K562 (cell line): Measurements from ENCODE around the gene TRMT10B. TPM values are rescaled to one million over a fixed set of nuclear protein-coding genes. Genes with fewer than 3 reads are reported as not detected.

Experiments used
- ATAC-seq: fragments of 200-7000 bp; cut with Tn5 transposase; 3 replicates; pipeline ENCODE4 v1.9.1; 2020; ENCODE audit warnings: moderate library complexity
- BruUV-seq: library from RNA; stranded (reverse); fragments of 400-500 nt; replicated peaks from 2 replicates; lab custom pipeline; 2021; lab: Mats Ljungman, UMichigan
- CTCF ChIA-PET: fragments of 300-600 bp; formaldehyde crosslinking; extraction: SDS; loops from one replicate; lab custom pipeline; 2021; ENCODE audit warnings: low intra/inter-chr PET ratio; lab: Yijun Ruan, JAX
- POLR2A ChIA-PET: fragments of 300-600, 350-650 bp; sonication (Branson Sonifier 250); formaldehyde crosslinking; extraction: SDS; loops from one replicate; lab custom pipeline; 2021; ENCODE audit warnings: antibody characterized with exemption, inconsistent platforms; lab: Yijun Ruan, JAX
- DNase-seq, 4 experiments: peaks; one replicate each; pipeline versions ENCODE4 v3.0.0 to v3.0.0-alpha.2; 2011 to 2018; ENCODE audit warnings: low spot score in 3 of 4, mixed read lengths in 3 of 4; ENCODE audit errors: extremely low read depth in 1 of 4
- FAIRE-seq: peaks from 2 replicates; lab custom pipeline; 2011; peaks lifted over from hg19 to GRCh38; lab: Jason Lieb, UNC
- H2AFZ ChIP-seq: 2 replicates; pipeline ENCODE4 v1.6.0; 2011; ENCODE audit warnings: low read depth, low read length, control low read depth, inconsistent platforms
- H3K27ac ChIP-seq: fragments of 200-600 bp; 3 replicates; pipeline ENCODE4 v1.8.0; 2011; ENCODE audit warnings: low read depth, mild to moderate bottlenecking, control low read depth, inconsistent platforms, low read length, moderate library complexity, mixed read lengths; ENCODE audit errors: extremely low read depth
- H3K27me3 ChIP-seq, 2 experiments: fragments of 300-600 bp in 1 of 2; 2 replicates in 1 of 2; 3 replicates in 1 of 2; pipeline versions ENCODE4 v1.6.0 to v1.8.0; 2011; ENCODE audit warnings: inconsistent platforms in 2 of 2, low read length in 2 of 2, mild to moderate bottlenecking in 1 of 2, mixed read lengths in 1 of 2, moderate library complexity in 1 of 2; ENCODE audit not compliant: control insufficient read depth in 2 of 2, insufficient read depth in 2 of 2
- H3K36me3 ChIP-seq: fragments of 300-600 bp; 3 replicates; pipeline ENCODE4 v1.8.0; 2011; ENCODE audit warnings: mild to moderate bottlenecking, low read length, inconsistent platforms; ENCODE audit not compliant: control insufficient read depth, insufficient read depth
- H3K4me1 ChIP-seq, 2 experiments: fragments of 200-600 bp in 1 of 2; replicated peaks in 1 of 2; 2 replicates in 1 of 2; 3 replicates in 1 of 2; pipeline versions ENCODE4 v1.5.1 to v1.8.0; 2011; ENCODE audit warnings: inconsistent platforms in 2 of 2, low read length in 2 of 2, mild to moderate bottlenecking in 1 of 2, mixed read lengths in 1 of 2, moderate library complexity in 1 of 2; ENCODE audit not compliant: control insufficient read depth in 2 of 2, insufficient read depth in 2 of 2
- H3K4me2 ChIP-seq: 2 replicates; pipeline ENCODE4 v1.6.1; 2011; ENCODE audit warnings: low read length, control low read depth, inconsistent platforms, mixed read lengths; ENCODE audit not compliant: insufficient read depth
- H3K4me3 ChIP-seq: fragments of 200-600 bp; sonication (generic), shearing (Covaris generic); 2 replicates; pipeline ENCODE4 v1.5.1; 2016; ENCODE audit warnings: control low read depth, inconsistent platforms
- H3K79me2 ChIP-seq: fragments of 200-600 bp; 3 replicates; pipeline ENCODE4 v1.8.0; 2011; ENCODE audit warnings: low read length, inconsistent platforms; ENCODE audit not compliant: control insufficient read depth, insufficient read depth
- H3K9ac ChIP-seq, 2 experiments: 2 replicates each; pipeline versions ENCODE4 v1.6.0 to v1.6.1; 2011; ENCODE audit warnings: low read depth in 2 of 2, low read length in 2 of 2, control low read depth in 1 of 2, inconsistent platforms in 1 of 2, mild to moderate bottlenecking in 1 of 2, mixed read lengths in 1 of 2; ENCODE audit not compliant: insufficient read depth in 1 of 2
- H3K9me1 ChIP-seq: one replicate; pipeline ENCODE4 v1.6.0; 2011; ENCODE audit warnings: inconsistent platforms, mild to moderate bottlenecking, low read length, moderate library complexity; ENCODE audit not compliant: control insufficient read depth, insufficient read depth
- H3K9me3 ChIP-seq: replicated peaks from 2 replicates; pipeline ENCODE4 v1.5.1; 2011; ENCODE audit warnings: low read depth, low read length, inconsistent platforms; ENCODE audit not compliant: control insufficient read depth, insufficient read depth
- H4K20me1 ChIP-seq: replicated peaks from 2 replicates; pipeline ENCODE4 v1.6.1; 2011; ENCODE audit warnings: low read length, inconsistent platforms, mixed read lengths; ENCODE audit not compliant: control insufficient read depth, insufficient read depth
- ARID2 ChIP-seq: fragments of 450-650 bp; IDR thresholded peaks from 2 replicates; pipeline ENCODE4 v1.6.1; 2017; ENCODE audit warnings: antibody characterized with exemption, mild to moderate bottlenecking
- ILF3 ChIP-seq: fragments of 450-650 bp; IDR thresholded peaks from 2 replicates; pipeline ENCODE4 v1.6.1; 2018; ENCODE audit warnings: antibody characterized with exemption, mild to moderate bottlenecking, moderate library complexity, borderline replicate concordance
- KHSRP ChIP-seq: fragments of 450-650 bp; IDR thresholded peaks from 2 replicates; pipeline ENCODE4 v1.6.1; 2017
- POLR2A ChIP-seq: fragments of 450-650 bp; conservative IDR thresholded peaks from 2 replicates; pipeline ENCODE4 v1.6.1; 2016
- POLR2AphosphoS5 ChIP-seq: IDR thresholded peaks from 2 replicates; pipeline ENCODE4 v1.6.1; 2011; ENCODE audit warnings: mild to moderate bottlenecking, low read depth, low read length, moderate library complexity; ENCODE audit not compliant: control insufficient read depth, insufficient read depth
- SOX6 ChIP-seq: fragments of 450-650 bp; IDR thresholded peaks from 2 replicates; pipeline ENCODE4 v1.6.1; 2014; ENCODE audit warnings: mild to moderate bottlenecking
- ZNF583 ChIP-seq: fragments of 250-450 bp; sonication (Bioruptor Pico); IDR thresholded peaks from 2 replicates; pipeline ENCODE4 v1.4.0; 2020
- WGBS: fragments of 100-300 bp; shearing (Covaris generic); methylation state at CpG from one replicate; pipeline ENCODE4 v1.1.6; 2016; ENCODE audit warnings: low coverage, mixed read lengths; ENCODE audit not compliant: insufficient coverage; ENCODE audit errors: missing lambda C conversion rate; 5-methylcytosine and 5-hydroxymethylcytosine counted together
- in situ Hi-C: fragments of 300-500 bp; cut with MboI; formaldehyde crosslinking; loops from 4 replicates; pipeline ENCODE4 v1.15.0; 2018; ENCODE audit warnings: inconsistent platforms, mixed read lengths
- intact Hi-C: fragments of 100-400 bp; cut with micrococcal nuclease; formaldehyde crosslinking; loops from 2 replicates; pipeline ENCODE4 v1.14.2; 2022
- polyA plus RNA-seq, 8 experiments: library from polyadenylated mRNA; depleted of rRNA in 4 of 8; stranded (reverse) in 5 of 8; unstranded in 3 of 8; fragments of >200 nt; fragmentation: Nextera tagmentation in 2 of 8; fragmentation: Illumina TruSeq in 1 of 8; extraction: Ambion mirVana in 2 of 8; extraction: Trizol in 1 of 8; gene quantifications; 2 replicates each; pipeline versions ENCODE4 v1.2.1 to v1.2.3, GENCODE V29; 2011 to 2014; ENCODE audit warnings: inconsistent platforms in 1 of 8, missing spikeins in 1 of 8
- total RNA-seq, 7 experiments: library from RNA; depleted of rRNA in 6 of 7; stranded (reverse); fragments of >200 nt in 6 of 7; fragmentation: Illumina TruSeq in 2 of 7; extraction: Trizol in 2 of 7; gene quantifications; 2 replicates each; pipeline versions ENCODE4 v1.2.1 to v1.2.3, GENCODE V29; 2011 to 2021; ENCODE audit warnings: low replicate concordance in 1 of 7

TRMT10B gene
- total and polyA plus RNA-seq, 9 of the 15 experiments (the other 6 are each of a cell fraction or from before 2014, with no cell fraction given): 2.9 to 13.4 (median 7.0) TPM

DNA sequence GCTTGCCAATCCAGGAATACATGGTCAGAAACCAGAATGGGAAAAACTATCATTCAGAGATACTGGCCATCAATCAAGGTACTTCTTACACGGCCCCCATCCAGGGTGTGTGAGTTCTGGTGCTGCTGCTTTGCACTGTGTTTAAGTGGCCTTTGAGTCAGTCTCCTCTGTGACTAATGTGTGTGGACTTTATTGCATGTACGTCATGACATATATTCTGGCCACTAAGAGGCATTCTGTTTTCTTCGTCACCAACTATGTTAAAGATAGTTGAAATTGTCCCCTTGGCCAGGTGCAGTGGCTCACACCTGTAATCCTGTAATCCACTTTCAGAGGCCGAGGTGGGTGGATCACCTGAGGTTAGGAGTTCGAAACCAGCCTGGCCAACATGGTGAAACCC is 22.7 kb downstream of the TRMT10B start:
- in situ Hi-C loops (no loop called here), intact Hi-C loops (no loop called here)
- Histone ChIP-seq H3K79me2 (peaks cover 15% of the 10 kb centered on the region; the same call in 2 of the 3 replicates), H3K4me1 (no peaks in the 10 kb centered on the region), H4K20me1 (no peaks in the 10 kb centered on the region), H3K9ac (no peak overlapping the region), H3K36me3 (peaks cover 78% of the 10 kb centered on the region), H3K4me2 (no peak overlapping the region), H3K9me1 (no peaks in the 10 kb centered on the region), H3K9me3 (no peaks in the 10 kb centered on the region), H3K27me3 (no peaks in the 10 kb centered on the region), H3K4me3 (no peak overlapping the region), H2AFZ (no peak overlapping the region), H3K27ac (no peak overlapping the region)
- DNase-seq (no peak), FAIRE-seq (no peak), ATAC-seq (peak; percentile 18; the same call in 2 of the 3 replicates)
- TF ChIP-seq POLR2A (0 out of 2 replicates have a peak, but pooled peaks have one; percentile 15), ILF3 (0 out of 2 replicates have a peak, but pooled peaks have one; percentile 29), SOX6 (no peak)
- BruUV-seq: no TSS peak
- ChIA-PET CTCF (no interaction called here), POLR2A (interaction anchor here (0.7 to 3.1 kb wide), 2 partner anchors 7 to 184 kb away, joined by 3 to 23 read pairs; partner anchors contain the start of genes EXOSC3 and TOMM5)
- 89% methylated on average over 5 of the region's 5 CpGs for WGBS

DNA sequence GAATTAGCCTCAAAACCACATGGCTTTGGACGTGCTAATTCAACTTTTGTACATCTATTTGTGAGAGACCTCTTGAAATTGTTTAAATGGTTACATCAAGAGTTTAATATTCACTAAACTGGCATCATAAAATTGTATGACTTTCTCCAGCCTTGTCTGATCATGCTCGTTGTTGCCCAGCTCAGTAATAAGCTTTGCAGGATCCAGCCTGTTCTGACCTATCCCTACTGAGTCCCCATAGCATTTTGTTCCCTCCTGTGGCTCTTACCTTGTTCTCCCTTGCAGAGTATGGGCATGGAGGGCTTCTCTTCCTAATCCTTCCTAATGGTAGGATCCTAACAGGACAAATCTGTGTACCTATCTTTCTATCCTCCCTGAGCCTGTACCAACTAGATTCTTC is 24.9 kb downstream of the TRMT10B start:
- no peak for TF ChIP-seq ARID2
- peak; percentile 39; the same call in 1 of the 2 replicates for TF ChIP-seq POLR2AphosphoS5
- TF ChIP-seq ZNF583 (CRISPR knock-in tag): no peak
- no peak for TF ChIP-seq KHSRP
- no peak overlapping the region for H3K27ac ChIP-seq
- intact Hi-C loops: no loop called here
- CTCF ChIA-PET: no interaction called here
- peaks cover 0 to 9% of the 10 kb centered on the region in 2 experiments; a peak in 2 of 5 replicates for H3K4me1 ChIP-seq
- peaks cover 86% of the 10 kb centered on the region for H3K36me3 ChIP-seq
- no peak for FAIRE-seq
- H2AFZ ChIP-seq: no peak overlapping the region
- peaks cover 3% of the 10 kb centered on the region for H3K9me1 ChIP-seq
- in situ Hi-C loops: no loop called here
- no peak overlapping the region for H3K9ac ChIP-seq
- peaks cover 37% of the 10 kb centered on the region for H3K79me2 ChIP-seq
- BruUV-seq: no TSS peak
- no peak overlapping the region for H3K4me3 ChIP-seq
- no peaks in the 10 kb centered on the region for H3K27me3 ChIP-seq
- 89% methylated on average over 2 of the region's 2 CpGs for WGBS
- no peaks in the 10 kb centered on the region for H3K9me3 ChIP-seq
- no peak for DNase-seq
- no peak for ATAC-seq
- 0 out of 2 replicates have a peak, but pooled peaks cover 5% of the 10 kb centered on the region for H4K20me1 ChIP-seq
- no peak overlapping the region for H3K4me2 ChIP-seq
- POLR2A ChIA-PET: interaction anchor here (3.3 kb wide), 1 partner anchor 9 kb away, joined by 15 read pairs; no protein-coding TSS in a partner anchor
